GM12878 (cell line): Measurements from ENCODE around the gene LYVE1. TPM values are rescaled to one million over a fixed set of nuclear protein-coding genes. Genes with fewer than 3 reads are reported as not detected.

Source experiments
- ATAC-seq: fragments of 200-7000 bp; cut with Tn5 transposase; 3 replicates; pipeline ENCODE4 v1.9.1; 2020; ENCODE audit warnings: mild to moderate bottlenecking, moderate library complexity
- BruUV-seq: library from RNA; stranded (reverse); fragments of 400-500 nt; replicated peaks from 2 replicates; lab custom pipeline; 2021; lab: Mats Ljungman, UMichigan
- CTCF ChIA-PET: fragments of 300-600 bp; sonication (Branson Sonifier 250); formaldehyde crosslinking; extraction: SDS; loops from one replicate; lab custom pipeline; 2021; ENCODE audit warnings: inconsistent platforms; lab: Yijun Ruan, JAX
- POLR2A ChIA-PET: fragments of 350-600 bp; formaldehyde crosslinking; extraction: SDS; loops from one replicate; lab custom pipeline; 2021; ENCODE audit warnings: inconsistent platforms; lab: Charles Lee
- RAD21 ChIA-PET: fragments of 300-600 bp; sonication (Branson Sonifier 250); formaldehyde crosslinking; loops from one replicate; lab custom pipeline; 2023; ENCODE audit warnings: antibody characterized with exemption; ENCODE audit not compliant: unreplicated experiment; lab: Charles Lee
- SMC1A ChIA-PET: fragments of 300-600 bp; sonication (Branson Sonifier 250); formaldehyde crosslinking; loops from one replicate; lab custom pipeline; 2023; ENCODE audit not compliant: unreplicated experiment, uncharacterized antibody; lab: Charles Lee
- DNase-seq: peaks from one replicate; pipeline ENCODE4 v3.0.0-alpha.2; 2011; ENCODE audit warnings: low read depth, low spot score
- FAIRE-seq: peaks from 3 replicates; lab custom pipeline; 2011; peaks lifted over from hg19 to GRCh38; lab: Jason Lieb, UNC
- H2AFZ ChIP-seq: 2 replicates; pipeline ENCODE4 v1.6.0; 2011; ENCODE audit warnings: low read depth, low read length, control low read depth; ENCODE audit not compliant: control insufficient read depth
- H3K27ac ChIP-seq: 2 replicates; pipeline ENCODE4 v1.5.1; 2011; ENCODE audit warnings: control low read depth; ENCODE audit not compliant: control insufficient read depth, insufficient read depth
- H3K27me3 ChIP-seq, 2 experiments: replicated peaks in 1 of 2; 2 replicates each; pipeline versions ENCODE4 v1.6.0 to v1.6.1; 2011; ENCODE audit warnings: low read length in 1 of 2; ENCODE audit not compliant: control insufficient read depth in 2 of 2, insufficient read depth in 2 of 2
- H3K36me3 ChIP-seq, 2 experiments: 2 replicates each; pipeline ENCODE4 v1.5.1; 2011; ENCODE audit warnings: low read length in 1 of 2; ENCODE audit not compliant: control insufficient read depth in 2 of 2, insufficient read depth in 2 of 2
- H3K4me1 ChIP-seq: 2 replicates; pipeline ENCODE4 v1.6.1; 2011; ENCODE audit warnings: mild to moderate bottlenecking, low read length, moderate library complexity, mixed read lengths; ENCODE audit not compliant: control insufficient read depth, insufficient read depth
- H3K4me2 ChIP-seq: 2 replicates; pipeline ENCODE4 v1.6.0; 2011; ENCODE audit warnings: control low read depth; ENCODE audit not compliant: control insufficient read depth, insufficient read depth
- H3K4me3 ChIP-seq: fragments of 200-600 bp; sonication (generic); 2 replicates; pipeline ENCODE4 v1.5.1; 2016
- H3K79me2 ChIP-seq: 2 replicates; pipeline ENCODE4 v1.6.0; 2011; ENCODE audit warnings: low read length; ENCODE audit not compliant: control insufficient read depth, insufficient read depth
- H3K9ac ChIP-seq: 2 replicates; pipeline ENCODE4 v1.8.0; 2011; ENCODE audit warnings: low read length, control low read depth, mixed read lengths; ENCODE audit not compliant: control insufficient read depth, insufficient read depth
- H3K9me3 ChIP-seq: replicated peaks from 3 replicates; pipeline ENCODE4 v1.5.1; 2011; ENCODE audit warnings: mild to moderate bottlenecking, low read length; ENCODE audit not compliant: control insufficient read depth, insufficient read depth
- H4K20me1 ChIP-seq: 2 replicates; pipeline ENCODE4 v1.6.0; 2011; ENCODE audit not compliant: control insufficient read depth, insufficient read depth
- ATF3 ChIP-seq: IDR thresholded peaks from 2 replicates; pipeline ENCODE4 v1.6.1; 2011; ENCODE audit warnings: low read depth, mild to moderate bottlenecking, low read length, moderate library complexity, borderline replicate concordance; ENCODE audit errors: extremely low read depth
- FOS ChIP-seq: IDR thresholded peaks from 3 replicates; pipeline ENCODE4 v1.6.1; 2011; ENCODE audit warnings: borderline replicate concordance; ENCODE audit not compliant: insufficient read length; ENCODE audit errors: extremely low read depth
- HDGF ChIP-seq: fragments of 450-650 bp; IDR thresholded peaks from 2 replicates; pipeline ENCODE4 v1.6.1; 2016; ENCODE audit warnings: antibody characterized with exemption
- IKZF2 ChIP-seq, 2 experiments: fragments of 450-650 bp; IDR thresholded peaks; 2 replicates each; pipeline ENCODE4 v1.6.1; 2017; ENCODE audit warnings: mild to moderate bottlenecking in 2 of 2, moderate library complexity in 2 of 2
- IRF4 ChIP-seq: IDR thresholded peaks from 2 replicates; pipeline ENCODE4 v1.6.1; 2011; ENCODE audit warnings: low read depth, low read length
- NR2C2 ChIP-seq: IDR thresholded peaks from 2 replicates; pipeline ENCODE4 v1.6.1; 2011; ENCODE audit warnings: borderline replicate concordance, low read depth; ENCODE audit not compliant: control insufficient read depth, insufficient read length
- NR2F1 ChIP-seq: fragments of 450-650 bp; conservative IDR thresholded peaks from 2 replicates; pipeline ENCODE4 v1.6.1; 2017; ENCODE audit warnings: mild to moderate bottlenecking
- PML ChIP-seq: IDR thresholded peaks from 2 replicates; pipeline ENCODE4 v1.6.1; 2012; ENCODE audit warnings: low read length, inconsistent platforms
- SIN3A ChIP-seq: IDR thresholded peaks from 2 replicates; pipeline ENCODE4 v1.6.1; 2012; ENCODE audit warnings: low read depth, low read length, improper control_type of control experiment
- TARDBP ChIP-seq: IDR thresholded peaks from 2 replicates; pipeline ENCODE4 v1.6.1; 2016; ENCODE audit warnings: borderline replicate concordance
- YY1 ChIP-seq: IDR thresholded peaks from 2 replicates; pipeline ENCODE4 v1.6.1; 2011; ENCODE audit warnings: low read depth, mild to moderate bottlenecking, low read length
- ZNF24 ChIP-seq: fragments of 450-650 bp; IDR thresholded peaks from 2 replicates; pipeline ENCODE4 v1.6.1; 2017; ENCODE audit warnings: antibody characterized with exemption, mild to moderate bottlenecking
- ZNF687 ChIP-seq: fragments of 450-650 bp; IDR thresholded peaks from 2 replicates; pipeline ENCODE4 v1.6.1; 2017; ENCODE audit warnings: mild to moderate bottlenecking, moderate library complexity
- ZSCAN29 ChIP-seq: fragments of 450-650 bp; IDR thresholded peaks from 2 replicates; pipeline ENCODE4 v1.6.1; 2017; ENCODE audit warnings: mild to moderate bottlenecking, moderate library complexity
- WGBS: methylation state at CpG from one replicate; pipeline ENCODE4 v1.1.6; 2016; ENCODE audit warnings: low lambda C conversion rate; ENCODE audit not compliant: insufficient replicate concordance, insufficient coverage; ENCODE audit errors: missing lambda C conversion rate; 5-methylcytosine and 5-hydroxymethylcytosine counted together
- in situ Hi-C: fragments of 300-500 bp; cut with MboI; formaldehyde crosslinking; loops from 9 replicates; pipeline ENCODE4 v1.14.3; 2018; ENCODE audit warnings: mixed read lengths
- intact Hi-C: fragments of 100-400 bp; cut with micrococcal nuclease; formaldehyde crosslinking; loops from one replicate; pipeline ENCODE4 v1.14.2; 2022; ENCODE audit not compliant: unreplicated experiment
- polyA plus RNA-seq, 11 experiments: library from polyadenylated mRNA; depleted of rRNA in 4 of 11; unstranded in 6 of 11; stranded (reverse) in 5 of 11; fragments of >200 nt; fragmentation: Nextera tagmentation in 4 of 11; fragmentation: Illumina TruSeq in 1 of 11; extraction: Ambion mirVana in 4 of 11; extraction: Trizol in 1 of 11; gene quantifications; 1 replicate in 1 of 11; 2 replicates in 10 of 11; pipeline versions ENCODE4 v1.2.1 to v1.2.3, GENCODE V29; 2011 to 2016; ENCODE audit warnings: inconsistent platforms in 2 of 11, missing spikeins in 2 of 11, low read depth in 1 of 11
- total RNA-seq, 4 experiments: library from RNA; depleted of rRNA in 3 of 4; stranded (reverse); fragments of >200 nt in 3 of 4; fragmentation: Illumina TruSeq in 1 of 4; extraction: Trizol in 1 of 4; gene quantifications; 2 replicates each; pipeline versions ENCODE4 v1.2.1 to v1.2.3, GENCODE V29; 2013 to 2021
- TF ChIP-seq, protein P1 (sequence below): IDR thresholded peaks from 2 replicates; pipeline ENCODE4 v1.6.1; 2012; ENCODE audit warnings: low read length, inconsistent platforms
- TF ChIP-seq, protein P2 (sequence below): IDR thresholded peaks from 2 replicates; pipeline ENCODE4 v1.6.1; 2011; ENCODE audit warnings: low read depth, low read length, improper control_type of control experiment, borderline replicate concordance

The LYVE1 gene
- total and polyA plus RNA-seq, 10 of the 15 experiments (the other 5 are each of a cell fraction or from before 2014, with no cell fraction given), result 0.15 TPM; not detected in 9

DNA sequence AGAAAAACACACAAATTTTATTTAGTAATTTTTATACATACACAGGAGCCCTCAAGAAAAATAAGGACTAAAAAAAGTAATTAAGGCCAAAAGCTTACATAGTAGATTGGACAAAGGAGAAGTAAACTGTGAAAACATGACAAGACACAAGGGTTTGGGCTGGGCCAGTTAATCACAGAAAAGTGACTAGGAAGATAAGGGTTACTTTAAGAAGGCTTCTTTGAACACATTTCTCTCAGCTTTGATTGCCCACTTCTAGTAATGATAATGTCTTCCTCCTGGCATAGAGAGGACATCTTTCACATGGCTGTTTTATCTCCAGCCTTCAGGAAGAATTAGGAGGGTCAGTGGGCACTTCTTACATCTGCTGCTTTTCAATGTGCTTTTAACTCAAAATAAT is 30.9 kb downstream of the LYVE1 start (continued):
- TF ChIP-seq, protein P1, sequence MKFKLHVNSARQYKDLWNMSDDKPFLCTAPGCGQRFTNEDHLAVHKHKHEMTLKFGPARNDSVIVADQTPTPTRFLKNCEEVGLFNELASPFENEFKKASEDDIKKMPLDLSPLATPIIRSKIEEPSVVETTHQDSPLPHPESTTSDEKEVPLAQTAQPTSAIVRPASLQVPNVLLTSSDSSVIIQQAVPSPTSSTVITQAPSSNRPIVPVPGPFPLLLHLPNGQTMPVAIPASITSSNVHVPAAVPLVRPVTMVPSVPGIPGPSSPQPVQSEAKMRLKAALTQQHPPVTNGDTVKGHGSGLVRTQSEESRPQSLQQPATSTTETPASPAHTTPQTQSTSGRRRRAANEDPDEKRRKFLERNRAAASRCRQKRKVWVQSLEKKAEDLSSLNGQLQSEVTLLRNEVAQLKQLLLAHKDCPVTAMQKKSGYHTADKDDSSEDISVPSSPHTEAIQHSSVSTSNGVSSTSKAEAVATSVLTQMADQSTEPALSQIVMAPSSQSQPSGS, result no peak
- no peak for TF ChIP-seq NR2C2

DNA sequence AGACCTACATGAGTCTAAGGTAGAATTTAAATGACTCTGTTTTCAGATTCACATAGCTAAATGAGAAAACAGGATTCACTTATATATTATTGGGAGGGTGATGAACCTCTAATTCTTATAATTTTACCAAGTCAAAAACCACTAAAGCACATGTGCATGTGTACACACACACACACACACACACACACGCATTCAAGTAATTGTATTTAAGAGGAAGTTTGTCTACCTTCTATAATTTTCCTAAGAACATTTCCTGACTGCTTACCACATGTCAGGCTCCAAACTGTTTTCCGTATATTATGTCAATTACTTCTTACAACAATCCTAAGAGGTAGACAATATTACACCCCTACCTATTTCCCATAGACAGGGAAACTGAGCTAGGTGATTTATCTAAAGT is 34.1 kb downstream of the LYVE1 start:
- H3K36me3 ChIP-seq, result no peaks in the 10 kb centered on the region
- intact Hi-C loops, result no loop called here
- no TSS peak for BruUV-seq
- H3K79me2 ChIP-seq, result no peaks in the 10 kb centered on the region
- ATAC-seq (no peak), FAIRE-seq (no peak), DNase-seq (no peak)
- in situ Hi-C loops, result no loop called here
- CTCF ChIA-PET, result interaction anchor here (0.7 to 3.4 kb wide), 8 partner anchors 8 to 128 kb away, joined by 3 to 10 read pairs (median 4); no protein-coding TSS in a partner anchor
- no peak overlapping the region for H3K4me2 ChIP-seq
- no peaks in the 10 kb centered on the region; the same call in 2 of the 3 replicates for H3K9me3 ChIP-seq
- WGBS, result 63% methylated on average over 2 of the region's 2 CpGs
- no peak overlapping the region for H3K4me3 ChIP-seq
- SMC1A ChIA-PET, result interaction anchor here (0.9 to 2.8 kb wide), 4 partner anchors 8 to 202 kb away, joined by 3 to 9 read pairs (median 6); no protein-coding TSS in a partner anchor
- H3K27me3 ChIP-seq, result no peaks in the 10 kb centered on the region; a peak in 1 of 4 replicates
- no peaks in the 10 kb centered on the region for H3K4me1 ChIP-seq
- no peak overlapping the region for H2AFZ ChIP-seq
- RAD21 ChIA-PET, result interaction anchor here (1.2 kb wide), 1 partner anchor 120 kb away, joined by 4 read pairs; no protein-coding TSS in a partner anchor
- H3K9ac ChIP-seq, result no peak overlapping the region
- POLR2A ChIA-PET, result interaction anchor here (0.7 to 1.2 kb wide), 4 partner anchors 8 to 27 kb away, joined by 3 to 4 read pairs (median 3); no protein-coding TSS in a partner anchor
- no peak overlapping the region for H3K27ac ChIP-seq
- H4K20me1 ChIP-seq, result no peaks in the 10 kb centered on the region
- TF ChIP-seq SIN3A (no peak), NR2F1 (no peak), IRF4 (no peak), ZNF24 (no peak), ZNF687 (no peak), IKZF2 (IDR thresholded peaks at IDR 0.05) (no peak), PML (no peak), TARDBP (no peak), FOS (no peak), YY1 (no peak), ZSCAN29 (no peak), HDGF (no peak), ATF3 (no peak)
- TF ChIP-seq, protein P2, sequence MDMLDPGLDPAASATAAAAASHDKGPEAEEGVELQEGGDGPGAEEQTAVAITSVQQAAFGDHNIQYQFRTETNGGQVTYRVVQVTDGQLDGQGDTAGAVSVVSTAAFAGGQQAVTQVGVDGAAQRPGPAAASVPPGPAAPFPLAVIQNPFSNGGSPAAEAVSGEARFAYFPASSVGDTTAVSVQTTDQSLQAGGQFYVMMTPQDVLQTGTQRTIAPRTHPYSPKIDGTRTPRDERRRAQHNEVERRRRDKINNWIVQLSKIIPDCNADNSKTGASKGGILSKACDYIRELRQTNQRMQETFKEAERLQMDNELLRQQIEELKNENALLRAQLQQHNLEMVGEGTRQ, result no peak
